SU-DHL-6 (cell line): ENCODE data around the gene GPRC5C.

ENCODE experiments used
- CTCF ChIP-seq: fragments of 200-600 bp; sonication (generic); IDR thresholded peaks from one replicate; pipeline ENCODE4 v1.5.1; 2017; ENCODE audit warnings: antibody characterized with exemption, mild to moderate bottlenecking, low read length, moderate library complexity; ENCODE audit not compliant: insufficient read depth, poor library complexity, severe bottlenecking
- EZH2phosphoT487 ChIP-seq: fragments of 200-600 bp; sonication (generic), shearing (Covaris generic); conservative IDR thresholded peaks from 2 replicates; pipeline ENCODE4 v1.6.1; 2018; ENCODE audit warnings: mild to moderate bottlenecking, antibody characterized with exemption, low read length, moderate library complexity, mixed read lengths

- TF ChIP-seq CTCF (no peak), EZH2phosphoT487 (no peak)
Observed at GRCh38 chr17:74473294-74473693, 41.4 kb downstream of the GPRC5C start.
